T-helper 2 cell treated with Interferon-gamma antibody and Interleukin-4, amounts not matched to agents 5 μg/mL and 100 μg/mL, for 36 hours (primary cell): ENCODE data around the gene TTLL3.

ENCODE experiments used
- DNase-seq: peaks from one replicate; pipeline ENCODE4 v3.0.0; 2021; ENCODE audit warnings: low spot score
- H3K27ac Mint-ChIP-seq: one replicate; pipeline ENCODE4 v1.8.0; 2021; ENCODE audit warnings: mild to moderate bottlenecking, mixed read lengths
- H3K27me3 Mint-ChIP-seq: one replicate; pipeline ENCODE4 v1.8.0; 2021; ENCODE audit warnings: low read depth, mixed read lengths
- H3K36me3 Mint-ChIP-seq: one replicate; pipeline ENCODE4 v1.8.0; 2021; ENCODE audit warnings: low read depth, mixed read lengths
- H3K4me1 Mint-ChIP-seq: one replicate; pipeline ENCODE4 v1.8.0; 2021; ENCODE audit warnings: low read depth, mixed read lengths
- H3K4me3 Mint-ChIP-seq: one replicate; pipeline ENCODE4 v1.8.0; 2022; ENCODE audit warnings: mild to moderate bottlenecking, moderate library complexity, mixed read lengths
- H3K9me3 Mint-ChIP-seq: one replicate; pipeline ENCODE4 v1.8.0; 2021; ENCODE audit warnings: mixed read lengths

The TTLL3 gene

GRCh38 chr3:9786825-9787669, 23.0 kb upstream of the TTLL3 start:
- Mint-ChIP-seq H3K4me3 (peak overlapping the region; percentile 60), H3K9me3 (no peaks in the 10 kb centered on the region), H3K4me1 (peaks cover 54% of the 10 kb centered on the region), H3K27me3 (no peaks in the 10 kb centered on the region), H3K27ac (peak overlapping the region; percentile 91), H3K36me3 (peaks cover 58% of the 10 kb centered on the region)
- no peak for DNase-seq

DNA sequence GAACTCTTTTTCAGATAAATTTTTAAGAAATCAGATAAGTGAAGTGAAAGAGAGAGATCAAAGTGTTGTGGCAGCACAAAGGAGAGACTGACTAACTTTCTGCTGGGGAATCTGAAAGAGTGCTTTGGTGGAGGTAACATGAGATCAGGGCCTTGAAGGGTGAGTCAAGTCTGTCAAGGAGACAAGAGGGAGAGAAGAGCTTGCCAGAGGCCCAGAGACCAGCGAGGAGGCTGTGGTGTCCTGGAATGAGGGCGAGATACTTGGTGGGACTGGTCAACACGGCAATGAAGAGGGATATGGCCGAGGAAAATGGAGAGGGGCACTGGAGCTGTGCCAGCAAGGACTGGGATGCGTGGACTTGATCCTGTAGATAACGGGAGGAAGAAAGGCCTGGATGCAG, 22.3 kb upstream of the TTLL3 start:
- H3K4me3 Mint-ChIP-seq = peak overlapping the region; percentile 60
- no peaks in the 10 kb centered on the region for H3K27me3 Mint-ChIP-seq
- no peaks in the 10 kb centered on the region for H3K9me3 Mint-ChIP-seq
- H3K4me1 Mint-ChIP-seq = peaks cover 47% of the 10 kb centered on the region
- peak overlapping the region; percentile 91 for H3K27ac Mint-ChIP-seq
- H3K36me3 Mint-ChIP-seq = peaks cover 52% of the 10 kb centered on the region
- DNase-seq = peak; percentile 65

DNA sequence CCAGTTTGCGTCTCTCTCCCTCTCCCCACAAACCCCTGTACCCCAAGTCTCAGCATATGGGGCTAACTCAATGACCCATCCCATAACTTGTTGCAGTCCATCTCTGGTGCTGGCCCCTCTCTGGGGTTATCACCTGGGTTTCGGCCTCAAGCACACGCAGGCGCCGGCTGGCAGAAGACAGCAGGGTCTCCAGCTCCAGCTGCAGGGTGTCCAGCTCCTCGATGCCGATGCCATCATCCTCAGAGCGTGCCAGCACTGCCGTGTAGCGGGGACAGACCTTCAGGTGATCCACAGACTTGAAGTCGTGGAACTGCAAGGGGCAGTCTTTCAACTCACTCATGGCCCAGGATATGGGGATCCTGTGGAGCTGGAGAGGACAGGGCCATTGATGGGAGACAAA, 18.9 kb upstream of the TTLL3 start:
- H3K27me3 Mint-ChIP-seq = no peaks in the 10 kb centered on the region
- DNase-seq = no peak
- H3K27ac Mint-ChIP-seq = peak overlapping the region; percentile 99
- peak overlapping the region; percentile 98 for H3K4me3 Mint-ChIP-seq
- no peaks in the 10 kb centered on the region for H3K9me3 Mint-ChIP-seq
- peaks cover 53% of the 10 kb centered on the region for H3K4me1 Mint-ChIP-seq
- peaks cover 54% of the 10 kb centered on the region for H3K36me3 Mint-ChIP-seq

DNA sequence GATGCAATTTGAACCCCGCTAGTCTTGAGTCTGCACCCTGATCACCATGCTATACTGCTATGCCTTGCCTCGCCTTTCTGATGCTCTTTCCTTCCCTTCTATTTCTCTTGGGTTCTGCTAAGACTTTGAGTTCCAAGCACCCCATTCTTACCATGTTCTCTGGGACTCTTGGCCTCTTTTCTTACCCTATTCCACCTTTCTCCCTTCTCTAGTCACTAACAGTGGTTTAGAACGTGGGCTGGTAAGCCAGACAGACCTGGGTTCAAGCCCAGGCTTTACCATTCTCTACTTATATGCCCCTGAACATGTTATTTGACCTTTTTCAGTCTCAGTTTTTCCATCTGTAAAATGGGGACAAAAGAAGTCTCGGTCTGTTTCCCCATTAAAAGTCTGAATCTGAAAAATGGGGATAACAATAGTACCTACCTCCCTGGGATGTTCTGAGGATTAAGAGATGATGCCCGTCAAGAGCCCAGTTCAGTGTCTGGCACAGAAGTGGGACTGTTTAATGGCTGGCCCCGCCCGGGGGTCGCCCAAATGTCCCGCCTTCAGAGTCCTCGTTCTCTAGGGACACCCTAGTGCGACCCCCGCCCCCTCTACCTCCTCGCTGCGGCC, 18.2 kb upstream of the TTLL3 start:
- no peak for DNase-seq
- Mint-ChIP-seq H3K36me3 (peaks cover 49% of the 10 kb centered on the region), H3K27ac (peak overlapping the region; percentile 99), H3K27me3 (no peaks in the 10 kb centered on the region), H3K9me3 (no peaks in the 10 kb centered on the region), H3K4me1 (peaks cover 49% of the 10 kb centered on the region), H3K4me3 (peak overlapping the region; percentile 98)

DNA sequence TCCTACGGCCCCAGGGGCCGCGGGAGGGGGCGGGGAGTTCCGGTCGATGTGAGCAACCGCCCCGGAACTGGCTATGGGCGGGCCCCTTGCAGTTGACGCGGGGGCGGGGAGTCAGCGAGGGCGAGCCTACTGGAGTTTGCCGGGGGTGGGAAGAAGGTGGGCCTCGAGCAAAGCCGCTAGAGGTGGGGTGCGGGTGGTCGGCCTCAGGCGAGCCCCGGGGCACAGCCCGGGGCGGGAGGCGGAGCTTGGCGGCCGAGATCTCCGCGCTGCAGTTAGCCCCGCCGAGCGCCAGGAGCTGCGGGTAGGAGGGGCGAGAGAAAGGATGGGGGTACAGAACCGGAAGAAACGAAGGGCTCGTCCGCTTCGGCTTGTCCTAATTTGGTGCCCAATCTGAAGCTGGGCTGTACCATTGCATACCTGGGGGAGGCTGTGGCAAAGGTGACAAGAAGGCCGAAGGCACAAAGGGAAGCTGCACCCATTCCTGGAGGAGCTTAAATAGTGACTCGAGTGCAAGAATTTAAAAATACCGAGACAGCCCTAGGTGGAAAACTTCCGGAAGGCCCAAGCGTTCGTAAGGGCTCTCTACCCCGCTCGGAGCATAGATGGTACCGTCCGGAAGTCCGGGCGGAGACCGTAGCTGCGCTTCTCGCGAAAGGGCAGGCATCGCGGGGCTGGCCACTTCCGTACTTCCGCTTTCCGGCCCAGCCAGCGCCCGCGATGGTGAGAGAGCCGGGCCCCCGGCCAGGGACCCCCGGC, 17.5 kb upstream of the TTLL3 start, which contains the start of the genes ARPC4 and TADA3:
Gene ARPC4 (plus strand): TSS at position 678 of the 756 bp plus-strand sequence. CDS start 40 bp downstream, at position 718.
Gene TADA3 (minus strand): TSS at position 69 of the 756 bp plus-strand sequence. CDS start 1,007 bp downstream, outside the sequence.
- Mint-ChIP-seq H3K4me3 (peak within 1 kb of the TSS; percentile 98), H3K9me3 (no peaks in the 10 kb centered on the region), H3K27me3 (no peaks in the 10 kb centered on the region), H3K4me1 (peaks cover 48% of the 10 kb centered on the region), H3K36me3 (peaks cover 53% of the 10 kb centered on the region), H3K27ac (peak within 1 kb of the TSS; percentile 99)
- DNase-seq = peak; percentile 91

DNA sequence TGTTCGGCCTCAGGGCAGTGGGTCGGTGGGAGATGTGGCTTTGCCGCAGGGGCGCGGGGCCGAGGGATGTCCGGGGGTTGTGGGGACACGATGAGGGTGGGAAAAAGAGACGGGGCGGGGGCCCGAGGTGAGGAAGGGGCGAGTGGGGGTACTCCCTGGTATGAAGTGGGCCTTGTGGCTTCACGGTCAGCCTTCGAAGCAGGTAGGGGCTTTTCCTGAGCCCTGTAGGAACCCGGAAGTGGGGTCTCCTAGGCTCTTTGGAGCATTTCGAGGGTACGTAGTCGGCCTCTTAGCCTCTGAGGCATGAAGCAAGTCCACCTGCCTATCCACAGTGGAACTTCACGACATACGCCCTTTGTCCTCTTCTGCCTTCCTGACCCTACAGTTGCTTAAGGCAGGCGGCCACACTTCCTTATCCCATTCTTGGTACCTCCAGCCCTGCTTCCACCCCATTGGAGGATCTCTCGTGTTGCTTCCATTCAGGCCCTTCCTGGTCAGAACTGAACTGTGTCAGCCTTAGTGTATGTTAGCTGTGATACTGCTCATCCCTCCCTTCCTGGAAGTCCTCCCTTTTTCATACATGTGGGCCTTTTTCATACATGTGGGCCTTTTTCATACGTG, 16.8 kb upstream of the TTLL3 start:
- Mint-ChIP-seq H3K27me3 (no peaks in the 10 kb centered on the region), H3K4me3 (peak overlapping the region; percentile 98), H3K4me1 (peaks cover 44% of the 10 kb centered on the region), H3K36me3 (peaks cover 57% of the 10 kb centered on the region), H3K27ac (peak overlapping the region; percentile 99), H3K9me3 (no peaks in the 10 kb centered on the region)
- DNase-seq = no peak

GRCh38 chr3:9794400-9794799, 15.7 kb upstream of the TTLL3 start:
- Mint-ChIP-seq H3K36me3 (peaks cover 56% of the 10 kb centered on the region), H3K27me3 (no peaks in the 10 kb centered on the region), H3K9me3 (no peaks in the 10 kb centered on the region), H3K4me3 (peak overlapping the region; percentile 98), H3K27ac (peak overlapping the region; percentile 74), H3K4me1 (peaks cover 42% of the 10 kb centered on the region)
- DNase-seq = no peak

GRCh38 chr3:9795207-9795606, 14.9 kb upstream of the TTLL3 start:
- no peaks in the 10 kb centered on the region for H3K9me3 Mint-ChIP-seq
- no peaks in the 10 kb centered on the region for H3K27me3 Mint-ChIP-seq
- peak overlapping the region; percentile 49 for H3K27ac Mint-ChIP-seq
- DNase-seq = no peak
- H3K36me3 Mint-ChIP-seq = peaks cover 56% of the 10 kb centered on the region
- peak overlapping the region; percentile 71 for H3K4me3 Mint-ChIP-seq
- peaks cover 38% of the 10 kb centered on the region for H3K4me1 Mint-ChIP-seq

DNA sequence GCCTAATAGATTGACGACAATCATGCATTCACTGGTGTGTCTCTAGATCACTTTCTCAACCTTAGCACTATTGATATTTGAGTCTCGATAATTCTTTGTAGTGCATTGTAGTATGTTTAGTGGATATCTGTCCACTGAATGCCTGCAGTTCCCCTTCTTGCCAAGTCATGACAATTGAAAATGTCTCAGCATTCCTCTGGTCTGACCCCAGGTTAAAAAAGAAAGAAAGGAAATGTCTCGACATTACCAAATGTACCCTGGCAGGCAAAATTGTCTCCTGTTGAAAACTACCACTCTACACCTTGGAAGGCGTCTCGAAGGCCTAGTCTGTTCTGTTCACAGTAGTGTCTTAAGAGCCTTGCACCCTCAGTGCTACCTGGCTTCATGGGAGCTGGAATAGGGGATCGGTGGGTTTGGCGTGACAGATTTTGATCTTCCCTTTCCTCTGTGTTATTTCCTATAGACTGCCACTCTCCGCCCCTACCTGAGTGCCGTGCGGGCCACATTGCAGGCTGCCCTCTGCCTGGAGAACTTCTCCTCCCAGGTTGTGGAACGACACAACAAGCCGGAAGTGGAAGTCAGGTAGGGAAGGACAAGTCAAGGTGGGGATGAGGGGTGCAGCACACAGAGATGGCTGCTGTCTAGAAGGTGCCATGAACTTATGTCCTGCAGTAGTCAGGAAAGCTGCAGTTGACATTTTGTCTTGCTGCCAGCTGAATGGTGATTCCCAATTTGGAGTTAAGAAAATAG, 12.7 kb upstream of the TTLL3 start:
- H3K36me3 Mint-ChIP-seq = peaks cover 61% of the 10 kb centered on the region
- no peak overlapping the region for H3K4me3 Mint-ChIP-seq
- H3K9me3 Mint-ChIP-seq = no peaks in the 10 kb centered on the region
- H3K27ac Mint-ChIP-seq = no peak overlapping the region
- no peaks in the 10 kb centered on the region for H3K27me3 Mint-ChIP-seq
- peaks cover 25% of the 10 kb centered on the region for H3K4me1 Mint-ChIP-seq
- no peak for DNase-seq

DNA sequence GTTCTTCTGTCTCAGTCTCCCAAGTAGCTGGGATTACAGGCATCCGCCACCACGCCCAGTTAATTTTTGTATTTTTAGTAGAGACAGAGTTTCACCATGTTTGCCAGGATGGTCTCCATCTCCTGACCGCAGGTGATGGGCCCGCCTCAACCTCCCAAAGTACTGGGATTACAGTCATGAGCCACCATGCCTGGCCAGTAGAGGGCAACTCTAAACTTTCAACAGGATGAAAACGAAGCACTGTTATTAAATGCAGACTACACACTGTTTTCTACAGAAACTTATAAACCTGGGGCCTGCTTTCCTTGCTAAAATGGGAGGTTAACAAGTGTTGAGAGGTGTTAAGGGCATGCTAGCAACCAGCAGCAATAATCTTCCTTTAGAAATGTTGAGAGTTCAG, 9.5 kb upstream of the TTLL3 start:
- DNase-seq = no peak
- H3K4me3 Mint-ChIP-seq = no peak overlapping the region
- H3K36me3 Mint-ChIP-seq = peaks cover 69% of the 10 kb centered on the region
- peaks cover 15% of the 10 kb centered on the region for H3K4me1 Mint-ChIP-seq
- no peak overlapping the region for H3K27ac Mint-ChIP-seq
- H3K27me3 Mint-ChIP-seq = no peaks in the 10 kb centered on the region
- no peaks in the 10 kb centered on the region for H3K9me3 Mint-ChIP-seq

GRCh38 chr3:9803494-9803893, 6.6 kb upstream of the TTLL3 start:
- H3K27me3 Mint-ChIP-seq = no peaks in the 10 kb centered on the region
- H3K4me1 Mint-ChIP-seq = peaks cover 13% of the 10 kb centered on the region
- no peak for DNase-seq
- no peak overlapping the region for H3K27ac Mint-ChIP-seq
- H3K4me3 Mint-ChIP-seq = no peak overlapping the region
- no peaks in the 10 kb centered on the region for H3K9me3 Mint-ChIP-seq
- peaks cover 73% of the 10 kb centered on the region for H3K36me3 Mint-ChIP-seq

- Mint-ChIP-seq H3K4me3 (no peak overlapping the region), H3K27ac (no peak overlapping the region), H3K36me3 (peaks cover 70% of the 10 kb centered on the region), H3K27me3 (no peaks in the 10 kb centered on the region), H3K4me1 (peaks cover 25% of the 10 kb centered on the region), H3K9me3 (no peaks in the 10 kb centered on the region)
- DNase-seq = no peak
Observed at GRCh38 chr3:9804996-9805395, 5.1 kb upstream of the TTLL3 start.

DNA sequence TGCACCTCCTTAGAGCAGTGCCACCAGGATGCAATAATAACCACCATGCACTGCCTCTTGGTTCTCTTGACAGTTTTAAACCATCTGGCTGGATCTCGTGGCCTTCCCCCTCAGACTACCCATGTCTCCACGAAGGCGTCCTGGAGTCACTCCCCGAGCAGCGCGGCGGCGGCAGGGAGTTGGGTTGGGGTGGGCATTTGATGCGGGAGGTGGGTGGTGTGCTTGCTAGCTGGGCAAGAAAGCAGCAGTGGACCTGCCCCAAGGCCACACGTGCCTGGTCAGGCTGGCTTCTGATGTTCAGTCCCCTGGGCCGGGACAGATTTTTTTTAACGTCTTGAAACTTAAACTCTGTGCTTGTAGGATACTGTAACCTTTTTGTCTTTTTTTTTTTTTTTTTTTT, 3.9 kb upstream of the TTLL3 start:
- Mint-ChIP-seq H3K9me3 (no peaks in the 10 kb centered on the region), H3K4me3 (no peak overlapping the region), H3K27me3 (no peaks in the 10 kb centered on the region), H3K27ac (no peak overlapping the region), H3K4me1 (peaks cover 31% of the 10 kb centered on the region), H3K36me3 (peaks cover 66% of the 10 kb centered on the region)
- no peak for DNase-seq
